ENCODE data around the gene CADM1. TPM values are rescaled to one million over a fixed set of nuclear protein-coding genes. Genes with fewer than 3 reads are reported as not detected.

The CADM1 gene
- total RNA-seq, 2 donors from 2014 or later, result 49.6 to 137 TPM

- 78% methylated on average over 6 of the region's 6 CpGs for WGBS
Measured at GRCh38 chr11:115287266-115287665, 216.9 kb downstream of the CADM1 start.

GRCh38 chr11:115286614-115287013, 217.6 kb downstream of the CADM1 start:
- Histone ChIP-seq H3K36me3 (no peaks in the 10 kb centered on the region), H3K9me3 (no peaks in the 10 kb centered on the region), H3K4me3 (no peak overlapping the region), H3K4me1 (replicated peaks) (no peaks in the 10 kb centered on the region), H3K27me3 (replicated peaks; ENCODE audit: insufficient read depth) (no peaks in the 10 kb centered on the region), H3K27ac (no peak overlapping the region)
- intact Hi-C loops (cut with DNase I), result no loop called here
- no peak for TF ChIP-seq POLR2A (IDR thresholded peaks at IDR 0.05)
- no peak for TF ChIP-seq CTCF (IDR thresholded peaks at IDR 0.05)
- TF ChIP-seq POLR2AphosphoS5 (IDR thresholded peaks at IDR 0.05), result no peak
- no peak for DNase-seq (ENCODE audit: low spot score)
- WGBS, result 62% methylated on average over 3 of the region's 3 CpGs

More at GRCh38 chr11:115287266-115287665, 216.9 kb downstream of the CADM1 start:
- DNase-seq (ENCODE audit: low spot score), result no peak
- no peaks in the 10 kb centered on the region for H3K4me1 ChIP-seq (replicated peaks)
- no peaks in the 10 kb centered on the region for H3K27me3 ChIP-seq (replicated peaks; ENCODE audit: insufficient read depth)
- H3K4me3 ChIP-seq, result no peak overlapping the region
- no peak for TF ChIP-seq CTCF (IDR thresholded peaks at IDR 0.05)
- no peak for TF ChIP-seq POLR2AphosphoS5 (IDR thresholded peaks at IDR 0.05)
- TF ChIP-seq POLR2A (IDR thresholded peaks at IDR 0.05), result no peak
- intact Hi-C loops (cut with DNase I), result no loop called here
- no peaks in the 10 kb centered on the region for H3K36me3 ChIP-seq
- H3K9me3 ChIP-seq, result no peaks in the 10 kb centered on the region
- no peak overlapping the region for H3K27ac ChIP-seq

- no peaks in the 10 kb centered on the region for H3K4me1 ChIP-seq (replicated peaks)
- intact Hi-C loops (cut with DNase I), result no loop called here
- H3K27ac ChIP-seq, result no peak overlapping the region
- WGBS, result 70% methylated on average over 4 of the region's 4 CpGs
- no peak for DNase-seq (ENCODE audit: low spot score)
- no peaks in the 10 kb centered on the region for H3K9me3 ChIP-seq
- no peak overlapping the region for H3K4me3 ChIP-seq
- H3K27me3 ChIP-seq (replicated peaks; ENCODE audit: insufficient read depth), result no peaks in the 10 kb centered on the region
- TF ChIP-seq CTCF (IDR thresholded peaks at IDR 0.05), result no peak
- no peak for TF ChIP-seq POLR2A (IDR thresholded peaks at IDR 0.05)
- no peak for TF ChIP-seq POLR2AphosphoS5 (IDR thresholded peaks at IDR 0.05)
- H3K36me3 ChIP-seq, result no peaks in the 10 kb centered on the region
Measured at GRCh38 chr11:115284773-115285172, 219.4 kb downstream of the CADM1 start.

GRCh38 chr11:115282923-115283322, 221.3 kb downstream of the CADM1 start:
- no peaks in the 10 kb centered on the region for H3K9me3 ChIP-seq
- WGBS, result 92% methylated on average over 4 of the region's 4 CpGs
- no peak overlapping the region for H3K4me3 ChIP-seq
- no peak for DNase-seq (ENCODE audit: low spot score)
- TF ChIP-seq CTCF (IDR thresholded peaks at IDR 0.05), result no peak
- no peak for TF ChIP-seq POLR2AphosphoS5 (IDR thresholded peaks at IDR 0.05)
- TF ChIP-seq POLR2A (IDR thresholded peaks at IDR 0.05), result no peak
- H3K27ac ChIP-seq, result no peak overlapping the region
- H3K27me3 ChIP-seq (replicated peaks; ENCODE audit: insufficient read depth), result no peaks in the 10 kb centered on the region
- intact Hi-C loops (cut with DNase I), result no loop called here
- H3K36me3 ChIP-seq, result no peaks in the 10 kb centered on the region
- H3K4me1 ChIP-seq (replicated peaks), result no peaks in the 10 kb centered on the region

GRCh38 chr11:115280775-115281174, 223.4 kb downstream of the CADM1 start:
- Histone ChIP-seq H3K27ac (no peak overlapping the region), H3K4me1 (replicated peaks) (no peaks in the 10 kb centered on the region), H3K4me3 (no peak overlapping the region), H3K36me3 (no peaks in the 10 kb centered on the region), H3K9me3 (no peaks in the 10 kb centered on the region), H3K27me3 (replicated peaks; ENCODE audit: insufficient read depth) (no peaks in the 10 kb centered on the region)
- intact Hi-C loops (cut with DNase I), result no loop called here
- no peak for DNase-seq (ENCODE audit: low spot score)
- 84% methylated on average over 5 of the region's 5 CpGs for WGBS
- no peak for TF ChIP-seq POLR2A (IDR thresholded peaks at IDR 0.05)
- TF ChIP-seq CTCF (IDR thresholded peaks at IDR 0.05), result no peak
- TF ChIP-seq POLR2AphosphoS5 (IDR thresholded peaks at IDR 0.05), result no peak

All from prostate gland (tissue), 2 donors.